ENCODE data around the gene TUBGCP2.

TUBGCP2 gene

GRCh38 chr10:133279326-133280226 is 29.1 kb downstream of the TUBGCP2 start:
- DNase-seq: no peak

DNA sequence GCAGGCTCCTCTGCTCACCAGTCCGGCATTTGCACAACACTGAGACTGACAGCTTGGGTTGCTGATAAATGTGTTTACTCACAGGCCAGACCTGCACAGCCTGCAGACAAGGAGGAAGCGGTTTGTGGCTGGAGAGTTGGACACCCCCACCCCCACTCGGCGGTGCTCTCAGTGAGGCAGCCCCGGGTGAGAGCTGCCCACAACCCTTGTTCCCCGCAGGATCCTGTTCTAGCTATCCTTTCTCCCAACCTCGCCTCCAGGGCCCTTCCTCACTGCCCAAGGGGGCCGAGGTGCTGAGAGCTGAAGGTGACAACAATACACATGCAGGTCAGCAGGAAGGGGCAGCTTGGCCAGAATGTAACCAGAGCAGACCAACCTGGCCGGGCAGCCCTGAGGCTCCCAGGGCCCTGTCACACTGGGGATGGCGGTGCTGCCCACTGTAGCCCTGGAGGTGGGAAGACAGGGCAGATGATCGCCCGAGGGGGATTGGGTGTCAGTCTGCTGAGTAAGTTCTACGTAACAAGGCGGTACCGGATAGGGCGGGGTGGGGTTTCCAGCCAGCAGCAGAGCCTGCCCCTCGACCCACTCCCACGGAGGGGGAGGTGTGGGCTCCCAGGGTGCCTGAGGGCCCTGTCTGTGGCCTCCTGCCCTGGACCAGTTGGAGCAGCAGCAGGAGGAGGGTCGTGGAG is 30.0 kb downstream of the TUBGCP2 start:
- DNase-seq: peak in 5 of 56 donors; percentile 8 to 35 (median 21)

- DNase-seq: no peak
These were observed 30.6 kb downstream of the TUBGCP2 start for GRCh38 chr10:133277993-133278576.

- no peak for DNase-seq
These were observed 31.2 kb downstream of the TUBGCP2 start for GRCh38 chr10:133277277-133277992.

- DNase-seq: no peak
These were observed 32.1 kb downstream of the TUBGCP2 start, which contains the start of gene ADAM8 for GRCh38 chr10:133276435-133277201. Gene ADAM8, minus strand, starts transcription at chr10:133276868. Its CDS starts 51 bp downstream, at chr10:133276817.

DNA sequence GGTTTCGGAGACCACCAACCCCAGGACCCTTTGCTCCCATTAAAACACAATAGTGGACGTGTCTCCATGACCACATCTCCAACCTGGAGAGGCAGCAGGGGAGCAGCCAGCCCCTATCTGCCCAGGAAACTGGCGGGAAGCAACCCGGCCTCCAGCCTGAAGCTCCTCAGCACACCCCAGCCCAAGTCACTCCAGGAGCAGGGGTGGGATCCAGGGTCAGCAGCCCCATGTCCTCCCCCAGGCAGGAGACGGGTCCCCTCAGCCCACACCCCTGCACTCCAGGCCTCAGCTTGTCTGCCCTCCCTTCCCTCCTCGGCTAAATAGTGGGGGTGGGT is 32.6 kb downstream of the TUBGCP2 start:
- no peak for DNase-seq

- no peak for DNase-seq
These were observed 33.0 kb downstream of the TUBGCP2 start for GRCh38 chr10:133275684-133276092.

GRCh38 chr10:133274751-133275683 is 33.7 kb downstream of the TUBGCP2 start:
- DNase-seq: no peak

DNA sequence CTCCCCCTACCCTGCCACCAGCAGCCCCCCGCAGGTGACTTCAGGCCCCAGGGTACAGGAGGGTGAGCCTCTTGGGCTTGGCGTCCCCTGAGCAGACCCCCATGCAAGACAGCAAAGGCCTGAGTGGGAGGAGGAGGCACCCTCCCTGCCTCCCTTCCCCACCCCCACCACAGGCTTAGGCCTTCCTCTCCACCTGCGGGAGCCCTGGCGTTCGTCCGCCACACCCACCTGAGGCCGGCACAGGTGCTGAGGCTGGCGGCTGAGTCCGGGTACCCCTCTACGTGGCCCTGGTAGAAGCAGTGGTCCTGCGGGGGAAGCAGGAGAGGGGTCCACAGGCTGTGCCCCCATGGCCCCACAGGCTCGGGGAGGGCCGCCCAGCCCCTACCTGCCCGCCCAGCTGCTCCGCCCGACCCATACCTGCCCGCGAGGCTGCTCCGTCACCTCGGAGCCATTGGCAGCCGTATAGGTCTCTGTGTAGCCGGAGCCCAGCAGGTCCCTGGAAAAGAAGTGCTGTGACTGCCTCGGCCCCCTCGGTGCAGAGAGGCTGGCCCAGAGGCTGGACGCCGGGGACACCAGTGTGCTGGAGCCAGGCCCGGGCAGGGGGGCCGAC is 35.0 kb downstream of the TUBGCP2 start:
- DNase-seq: no peak

DNA sequence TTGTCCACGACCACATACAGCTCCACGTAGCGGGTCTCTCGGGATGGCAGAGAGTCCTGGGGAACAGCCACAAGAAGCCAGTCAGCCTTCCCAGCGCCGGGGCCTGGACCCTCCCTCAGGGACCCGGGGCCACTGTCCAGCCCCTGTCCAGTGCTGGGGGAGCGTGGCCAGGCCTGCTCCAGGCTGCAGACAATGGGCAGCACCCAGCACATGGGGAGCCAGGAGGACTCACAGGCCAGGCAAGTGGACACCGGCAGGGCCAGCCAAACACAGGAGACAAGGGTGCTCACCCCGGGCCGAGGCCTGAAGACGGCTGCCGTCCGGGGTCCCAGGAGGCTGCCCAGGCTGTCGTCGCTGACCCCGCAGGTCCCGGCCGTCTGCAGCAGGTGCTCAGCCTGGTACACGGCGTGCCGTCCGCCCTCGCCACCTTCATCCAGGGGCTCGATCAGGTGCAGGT is 35.7 kb downstream of the TUBGCP2 start:
- no peak for DNase-seq

- no peak for DNase-seq
These were observed 36.2 kb downstream of the TUBGCP2 start for GRCh38 chr10:133272301-133272963.

DNA sequence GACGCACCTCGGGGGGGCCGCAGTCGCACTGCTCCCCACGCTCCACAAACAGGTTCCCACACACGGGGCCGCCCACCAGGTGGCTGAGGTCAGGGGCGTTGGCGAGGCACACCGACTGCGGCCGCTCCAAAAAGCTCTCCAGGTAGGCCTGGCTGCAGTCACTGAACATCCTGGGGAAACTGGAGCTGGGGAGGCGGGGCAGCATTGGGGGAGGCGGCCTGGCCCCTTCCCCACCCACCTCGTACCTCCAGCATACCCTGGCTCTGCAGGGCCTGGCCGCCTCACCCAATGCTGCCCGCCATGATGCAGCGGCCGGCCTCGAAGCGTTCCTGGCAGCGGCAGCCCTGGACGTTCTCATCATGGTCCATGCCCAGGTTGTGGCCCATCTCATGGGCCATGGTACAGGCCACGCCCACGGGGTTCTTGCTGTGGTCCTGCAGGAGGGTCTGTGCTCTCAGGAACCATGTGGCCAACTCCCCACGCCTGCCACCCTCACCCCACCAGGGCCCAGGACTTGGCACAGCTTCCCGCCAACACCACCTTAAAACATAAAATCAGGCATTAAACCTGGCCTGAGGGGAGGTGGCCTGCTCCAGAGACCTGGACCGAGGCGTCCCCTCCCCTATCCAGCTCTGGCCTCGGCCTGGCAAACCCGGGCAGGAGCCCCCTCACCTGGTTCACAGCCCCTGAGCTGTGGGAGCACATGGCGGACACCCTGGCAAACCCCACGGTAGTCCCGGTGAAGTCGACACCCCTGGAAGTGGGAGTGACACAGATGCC is 37.0 kb downstream of the TUBGCP2 start:
- DNase-seq: no peak

GRCh38 chr10:133270773-133271297 is 37.8 kb downstream of the TUBGCP2 start:
- no peak for DNase-seq

- no peak for DNase-seq
These were observed 38.5 kb downstream of the TUBGCP2 start for GRCh38 chr10:133270204-133270603.

GRCh38 chr10:133269367-133269766 is 39.3 kb downstream of the TUBGCP2 start:
- DNase-seq: no peak

DNA sequence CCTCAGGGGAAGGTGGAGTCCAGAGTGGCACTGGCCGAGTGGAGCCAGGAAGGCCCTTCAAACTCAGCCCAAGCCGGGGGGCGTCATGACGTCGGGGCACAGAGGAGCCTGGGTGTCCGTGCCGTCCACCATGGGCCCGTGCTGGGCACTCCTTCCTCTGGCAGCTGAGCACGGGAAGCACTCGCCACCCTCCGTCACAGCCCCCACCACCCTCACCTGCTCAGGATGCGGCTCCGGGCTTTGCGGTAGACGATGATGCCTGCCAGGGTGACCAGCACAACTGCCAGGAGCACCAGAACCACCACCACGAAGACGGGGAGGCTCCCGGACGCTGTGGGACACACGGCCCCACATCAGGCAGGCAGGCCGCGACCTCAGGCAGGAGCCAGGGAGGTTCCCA is 40.1 kb downstream of the TUBGCP2 start:
- DNase-seq: no peak

DNA sequence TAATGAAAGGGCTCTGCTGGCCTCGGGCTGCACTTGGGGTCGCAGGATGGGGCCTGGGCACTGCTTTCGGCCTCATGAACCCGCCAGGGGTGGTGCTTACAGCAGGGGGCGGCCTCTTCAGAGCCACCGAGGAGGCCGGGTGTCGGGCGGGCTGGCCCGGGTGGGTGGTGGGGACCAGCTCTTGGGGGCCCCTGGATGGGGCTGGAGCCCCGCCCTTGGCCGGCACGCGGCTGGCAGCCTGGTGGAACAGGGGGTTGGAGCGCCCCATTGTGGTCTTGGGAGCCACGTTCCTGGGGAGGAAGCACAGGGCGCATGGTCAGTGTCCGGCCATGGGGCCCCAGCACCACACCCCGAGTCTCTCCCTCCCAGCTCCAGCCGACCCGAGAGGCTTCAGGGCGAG is 40.8 kb downstream of the TUBGCP2 start:
- no peak for DNase-seq

Measured in amygdala (tissue), 56 donors.